Loucy (cell line): ENCODE measurements around the gene PAXX.

ENCODE experiments used
- H2AFZ ChIP-seq: fragments of 200-600 bp; sonication (generic); 2 replicates; pipeline ENCODE4 v1.6.0; 2016; ENCODE audit warnings: antibody characterized with exemption, mild to moderate bottlenecking, low read length, moderate library complexity
- H3F3A ChIP-seq: fragments of 200-600 bp; 2 replicates; pipeline ENCODE4 v1.6.0; 2016; ENCODE audit warnings: antibody characterized with exemption, low read depth, mild to moderate bottlenecking
- H3K27me3 ChIP-seq: fragments of 200-600 bp; sonication (generic); 2 replicates; pipeline ENCODE4 v1.6.1; 2014; ENCODE audit warnings: low read length, mild to moderate bottlenecking; ENCODE audit not compliant: insufficient read depth, poor library complexity, severe bottlenecking
- H3K36me3 ChIP-seq: fragments of 200-600 bp; sonication (generic); 2 replicates; pipeline ENCODE4 v1.6.1; 2016; ENCODE audit warnings: low read length; ENCODE audit not compliant: insufficient read depth
- H3K4me1 ChIP-seq: fragments of 200-600 bp; sonication (generic); 2 replicates; pipeline ENCODE4 v1.5.1; 2014; ENCODE audit warnings: low read length, mild to moderate bottlenecking; ENCODE audit not compliant: insufficient read depth, poor library complexity, severe bottlenecking
- H3K4me2 ChIP-seq: fragments of 200-600 bp; sonication (generic); 2 replicates; pipeline ENCODE4 v1.6.0; 2014; ENCODE audit warnings: antibody characterized with exemption, low read length, low read depth, mild to moderate bottlenecking; ENCODE audit not compliant: poor library complexity, severe bottlenecking
- H3K4me3 ChIP-seq: fragments of 200-600 bp; sonication (generic); 2 replicates; pipeline ENCODE4 v1.5.1; 2014; ENCODE audit warnings: low read length, mild to moderate bottlenecking, mixed read lengths; ENCODE audit not compliant: poor library complexity, severe bottlenecking
- H3K79me2 ChIP-seq: fragments of 200-600 bp; sonication (generic); 2 replicates; pipeline ENCODE4 v1.6.1; 2014; ENCODE audit warnings: low read length; ENCODE audit not compliant: insufficient read depth
- H3K9ac ChIP-seq: fragments of 200-600 bp; sonication (generic); 2 replicates; pipeline ENCODE4 v1.6.0; 2014; ENCODE audit warnings: mild to moderate bottlenecking, low read depth, low read length, moderate library complexity; ENCODE audit not compliant: poor library complexity, severe bottlenecking
- H3K9me2 ChIP-seq: fragments of 200-600 bp; sonication (generic); replicated peaks from 2 replicates; pipeline ENCODE4 v1.6.1; 2016; ENCODE audit warnings: low read depth, low read length, mixed read lengths
- H3K9me3 ChIP-seq: fragments of 200-600 bp; sonication (generic); 2 replicates; pipeline ENCODE4 v1.6.1; 2014; ENCODE audit warnings: mild to moderate bottlenecking, antibody characterized with exemption, low read length, low read depth; ENCODE audit not compliant: insufficient read depth
- H4K20me1 ChIP-seq: fragments of 200-600 bp; sonication (generic); 2 replicates; pipeline ENCODE4 v1.6.0; 2014; ENCODE audit warnings: antibody characterized with exemption, low read length, mild to moderate bottlenecking; ENCODE audit not compliant: insufficient read depth, poor library complexity, severe bottlenecking
- EZH2phosphoT487 ChIP-seq: fragments of 200-600 bp; IDR thresholded peaks from 2 replicates; pipeline ENCODE4 v1.6.1; 2018; ENCODE audit warnings: antibody characterized with exemption, mild to moderate bottlenecking, moderate library complexity, borderline replicate concordance
- TF ChIP-seq, protein P1 (sequence below): fragments of 200-600 bp; sonication (generic); conservative IDR thresholded peaks from 2 replicates; pipeline ENCODE4 v1.5.1; 2014; ENCODE audit warnings: mild to moderate bottlenecking, antibody characterized with exemption, low read length

Gene PAXX

GRCh38 chr9:137037035-137037434 is 44.8 kb downstream of the PAXX start:
- Histone ChIP-seq H3K4me3 (no peak overlapping the region), H3K9me2 (no peaks in the 10 kb centered on the region), H3K9me3 (no peaks in the 10 kb centered on the region), H3K27me3 (no peaks in the 10 kb centered on the region), H4K20me1 (no peaks in the 10 kb centered on the region), H3K4me1 (peaks cover 19% of the 10 kb centered on the region), H3K79me2 (no peaks in the 10 kb centered on the region), H2AFZ (no peak overlapping the region), H3F3A (peaks cover 5% of the 10 kb centered on the region; the same call in 1 of the 2 replicates), H3K4me2 (no peak overlapping the region), H3K9ac (no peak overlapping the region), H3K36me3 (no peaks in the 10 kb centered on the region)
- TF ChIP-seq, protein P1, sequence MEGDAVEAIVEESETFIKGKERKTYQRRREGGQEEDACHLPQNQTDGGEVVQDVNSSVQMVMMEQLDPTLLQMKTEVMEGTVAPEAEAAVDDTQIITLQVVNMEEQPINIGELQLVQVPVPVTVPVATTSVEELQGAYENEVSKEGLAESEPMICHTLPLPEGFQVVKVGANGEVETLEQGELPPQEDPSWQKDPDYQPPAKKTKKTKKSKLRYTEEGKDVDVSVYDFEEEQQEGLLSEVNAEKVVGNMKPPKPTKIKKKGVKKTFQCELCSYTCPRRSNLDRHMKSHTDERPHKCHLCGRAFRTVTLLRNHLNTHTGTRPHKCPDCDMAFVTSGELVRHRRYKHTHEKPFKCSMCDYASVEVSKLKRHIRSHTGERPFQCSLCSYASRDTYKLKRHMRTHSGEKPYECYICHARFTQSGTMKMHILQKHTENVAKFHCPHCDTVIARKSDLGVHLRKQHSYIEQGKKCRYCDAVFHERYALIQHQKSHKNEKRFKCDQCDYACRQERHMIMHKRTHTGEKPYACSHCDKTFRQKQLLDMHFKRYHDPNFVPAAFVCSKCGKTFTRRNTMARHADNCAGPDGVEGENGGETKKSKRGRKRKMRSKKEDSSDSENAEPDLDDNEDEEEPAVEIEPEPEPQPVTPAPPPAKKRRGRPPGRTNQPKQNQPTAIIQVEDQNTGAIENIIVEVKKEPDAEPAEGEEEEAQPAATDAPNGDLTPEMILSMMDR, result no peak
- TF ChIP-seq EZH2phosphoT487, result no peak

GRCh38 chr9:137037483-137037882 is 45.3 kb downstream of the PAXX start:
- H3K4me3 ChIP-seq, result no peak overlapping the region
- no peaks in the 10 kb centered on the region for H3K9me3 ChIP-seq
- H3F3A ChIP-seq, result peaks cover 5% of the 10 kb centered on the region; the same call in 1 of the 2 replicates
- H4K20me1 ChIP-seq, result no peaks in the 10 kb centered on the region
- H3K9me2 ChIP-seq, result no peaks in the 10 kb centered on the region
- H3K27me3 ChIP-seq, result no peaks in the 10 kb centered on the region
- H3K36me3 ChIP-seq, result no peaks in the 10 kb centered on the region
- H3K9ac ChIP-seq, result no peak overlapping the region
- no peak overlapping the region for H2AFZ ChIP-seq
- H3K4me2 ChIP-seq, result no peak overlapping the region
- peaks cover 15% of the 10 kb centered on the region for H3K4me1 ChIP-seq
- H3K79me2 ChIP-seq, result no peaks in the 10 kb centered on the region
- TF ChIP-seq EZH2phosphoT487, result no peak
- TF ChIP-seq, protein P1, result no peak

GRCh38 chr9:137038916-137039315 is 46.7 kb downstream of the PAXX start:
- H3K4me3 ChIP-seq, result no peak overlapping the region
- no peaks in the 10 kb centered on the region for H3K9me3 ChIP-seq
- H3K9ac ChIP-seq, result no peak overlapping the region
- H2AFZ ChIP-seq, result no peak overlapping the region
- H3K9me2 ChIP-seq, result no peaks in the 10 kb centered on the region
- H3K36me3 ChIP-seq, result no peaks in the 10 kb centered on the region
- no peaks in the 10 kb centered on the region for H3K27me3 ChIP-seq
- peaks cover 7% of the 10 kb centered on the region; the same call in 1 of the 2 replicates for H3K79me2 ChIP-seq
- H3K4me1 ChIP-seq, result peaks cover 14% of the 10 kb centered on the region
- no peak for TF ChIP-seq EZH2phosphoT487
- TF ChIP-seq, protein P1, result no peak
- H4K20me1 ChIP-seq, result peaks cover 8% of the 10 kb centered on the region
- H3K4me2 ChIP-seq, result no peak overlapping the region
- H3F3A ChIP-seq, result 0 out of 2 replicates have a peak, but pooled peaks cover under 1% of the 10 kb centered on the region
